Testis (tissue), 2 donors: ENCODE data around the gene ARID4B.

Experiments
- POLR2A ChIP-seq: fragments of 450-650 bp; IDR thresholded peaks from one replicate; pipeline ENCODE4 v1.6.1; 2017; ENCODE audit warnings: antibody characterized with exemption, mild to moderate bottlenecking, moderate library complexity
- TF ChIP-seq, protein P1 (sequence below), 3 experiments: fragments of 450-650 bp in 2 of 3; fragments of 200-600 bp in 1 of 3; sonication (generic) in 1 of 3; IDR thresholded peaks; one replicate each; pipeline ENCODE4 v1.5.1; 2016 to 2019; ENCODE audit warnings: antibody characterized with exemption in 3 of 3, mild to moderate bottlenecking in 2 of 3, moderate library complexity in 1 of 3

DNA sequence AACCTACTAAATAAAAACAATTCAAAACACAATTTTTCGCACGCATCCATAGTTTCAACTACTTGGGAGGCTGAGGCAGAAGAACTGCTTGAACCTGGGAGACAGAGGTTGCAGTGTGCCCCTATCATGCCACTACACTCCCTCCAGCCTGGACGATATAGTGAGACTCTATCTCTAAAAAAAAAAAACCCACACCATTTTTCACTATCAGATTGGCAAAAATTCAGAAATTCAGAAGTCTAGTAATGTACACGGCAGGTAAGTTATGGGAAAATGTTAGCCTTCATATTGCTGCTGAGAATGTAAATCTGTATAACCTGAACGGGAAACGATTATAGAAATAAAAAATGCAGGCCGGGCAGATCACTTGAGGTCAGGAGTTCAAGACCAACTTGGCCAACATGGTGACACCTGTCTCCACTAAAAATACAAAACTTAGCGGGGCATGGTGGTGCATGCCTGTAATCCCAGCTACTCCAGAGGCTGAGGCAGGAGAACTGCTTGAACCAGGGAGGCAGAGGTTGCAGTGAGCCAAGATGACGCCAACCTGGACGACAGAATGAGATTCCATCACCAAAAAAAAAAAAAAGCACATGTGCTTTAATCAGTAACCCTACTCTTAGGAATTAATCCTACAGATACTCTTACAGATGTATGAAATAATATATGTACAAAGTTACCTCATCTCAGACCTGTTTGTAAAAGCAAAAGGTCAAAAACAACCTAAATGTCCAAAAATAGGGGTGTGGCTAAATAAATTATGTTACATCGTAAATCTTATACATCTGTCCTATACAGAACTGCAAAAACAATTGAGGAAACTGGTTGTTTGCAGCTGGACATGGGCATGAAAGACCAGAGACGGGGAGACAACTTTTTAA, 37.9 kb downstream of the ARID4B start:
- TF ChIP-seq, protein P1, sequence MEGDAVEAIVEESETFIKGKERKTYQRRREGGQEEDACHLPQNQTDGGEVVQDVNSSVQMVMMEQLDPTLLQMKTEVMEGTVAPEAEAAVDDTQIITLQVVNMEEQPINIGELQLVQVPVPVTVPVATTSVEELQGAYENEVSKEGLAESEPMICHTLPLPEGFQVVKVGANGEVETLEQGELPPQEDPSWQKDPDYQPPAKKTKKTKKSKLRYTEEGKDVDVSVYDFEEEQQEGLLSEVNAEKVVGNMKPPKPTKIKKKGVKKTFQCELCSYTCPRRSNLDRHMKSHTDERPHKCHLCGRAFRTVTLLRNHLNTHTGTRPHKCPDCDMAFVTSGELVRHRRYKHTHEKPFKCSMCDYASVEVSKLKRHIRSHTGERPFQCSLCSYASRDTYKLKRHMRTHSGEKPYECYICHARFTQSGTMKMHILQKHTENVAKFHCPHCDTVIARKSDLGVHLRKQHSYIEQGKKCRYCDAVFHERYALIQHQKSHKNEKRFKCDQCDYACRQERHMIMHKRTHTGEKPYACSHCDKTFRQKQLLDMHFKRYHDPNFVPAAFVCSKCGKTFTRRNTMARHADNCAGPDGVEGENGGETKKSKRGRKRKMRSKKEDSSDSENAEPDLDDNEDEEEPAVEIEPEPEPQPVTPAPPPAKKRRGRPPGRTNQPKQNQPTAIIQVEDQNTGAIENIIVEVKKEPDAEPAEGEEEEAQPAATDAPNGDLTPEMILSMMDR (IDR thresholded peaks at IDR 0.05), result no peak
- no peak for TF ChIP-seq POLR2A
